Left lobe of liver (tissue), 2 donors: ENCODE measurements around the gene ID3. TPM values are rescaled to one million over a fixed set of nuclear protein-coding genes. Genes with fewer than 3 reads are reported as not detected.

ENCODE experiments used
- ATAC-seq: fragments of 200-7000 bp; cut with Tn5 transposase; one replicate; pipeline ENCODE4 v1.9.1; 2020; ENCODE audit warnings: mild to moderate bottlenecking, moderate library complexity
- DNase-seq: peaks from one replicate; pipeline ENCODE4 v3.0.0-alpha.2; 2020; ENCODE audit warnings: low spot score
- total RNA-seq: library from RNA; stranded (reverse); gene quantifications from one replicate; pipeline ENCODE4 v1.2.1, GENCODE V29; 2021
- donor health status: DM: no; HTN: no; CAD: no; lungs with moderate emphysema.
- donor health status: DM: no; HTN: yes; CAD: no.

The ID3 gene
- 19.7 TPM for total RNA-seq

GRCh38 chr1:23559136-23559984 lies at the start of gene ID3:
ID3 (minus strand) TSS chr1:23559501; CDS start chr1:23559426, 75 bp downstream.
- peak; percentile 95 for DNase-seq
- ATAC-seq, result peak; percentile 82

GRCh38 chr1:23607944-23608343 lies 48.6 kb upstream of the ID3 start:
- DNase-seq (no peak), ATAC-seq (no peak)

- ATAC-seq, result no peak
- no peak for DNase-seq
Observed at GRCh38 chr1:23601968-23602876, 42.9 kb upstream of the ID3 start.

GRCh38 chr1:23601135-23601967 lies 42.0 kb upstream of the ID3 start:
- ATAC-seq, result no peak

GRCh38 chr1:23600283-23600682 lies 41.0 kb upstream of the ID3 start:
- ATAC-seq (no peak), DNase-seq (no peak)

More at GRCh38 chr1:23601135-23601967, 42.0 kb upstream of the ID3 start:
- DNase-seq, result no peak

- no peak for DNase-seq
- no peak for ATAC-seq
Observed at GRCh38 chr1:23599125-23599524, 39.8 kb upstream of the ID3 start.

- ATAC-seq (no peak), DNase-seq (no peak)
Observed at GRCh38 chr1:23598424-23598823, 39.1 kb upstream of the ID3 start.

GRCh38 chr1:23597635-23598388 lies 38.5 kb upstream of the ID3 start:
- no peak for ATAC-seq
- DNase-seq, result no peak

- ATAC-seq (no peak), DNase-seq (no peak)
Observed at GRCh38 chr1:23596382-23597358, 37.4 kb upstream of the ID3 start.

GRCh38 chr1:23594927-23595353 lies 35.6 kb upstream of the ID3 start:
- no peak for DNase-seq
- no peak for ATAC-seq

GRCh38 chr1:23594149-23594907 lies 35.0 kb upstream of the ID3 start:
- no peak for ATAC-seq

GRCh38 chr1:23593556-23594148 lies 34.4 kb upstream of the ID3 start:
- DNase-seq (no peak), ATAC-seq (no peak)

More at GRCh38 chr1:23594149-23594907, 35.0 kb upstream of the ID3 start:
- DNase-seq, result no peak

GRCh38 chr1:23593042-23593521 lies 33.8 kb upstream of the ID3 start:
- DNase-seq (no peak), ATAC-seq (no peak)

GRCh38 chr1:23592209-23592892 lies 33.0 kb upstream of the ID3 start:
- ATAC-seq (no peak), DNase-seq (no peak)

GRCh38 chr1:23591460-23592208 lies 32.3 kb upstream of the ID3 start:
- no peak for ATAC-seq
- no peak for DNase-seq
